GM18861 (cell line): Measurements from ENCODE around the gene ZNF688.
"Not testable (repeated sequence)": the region's sequence is repeated elsewhere in the genome, so short reads cannot be mapped to it uniquely, and the experiment has no call there.

ENCODE experiments used
- ATAC-seq: cut with Tn5 transposase; IDR thresholded peaks from one replicate; pipeline ENCODE4 v1.9.1; 2021; ENCODE audit not compliant: unreplicated experiment

The ZNF688 gene

DNA sequence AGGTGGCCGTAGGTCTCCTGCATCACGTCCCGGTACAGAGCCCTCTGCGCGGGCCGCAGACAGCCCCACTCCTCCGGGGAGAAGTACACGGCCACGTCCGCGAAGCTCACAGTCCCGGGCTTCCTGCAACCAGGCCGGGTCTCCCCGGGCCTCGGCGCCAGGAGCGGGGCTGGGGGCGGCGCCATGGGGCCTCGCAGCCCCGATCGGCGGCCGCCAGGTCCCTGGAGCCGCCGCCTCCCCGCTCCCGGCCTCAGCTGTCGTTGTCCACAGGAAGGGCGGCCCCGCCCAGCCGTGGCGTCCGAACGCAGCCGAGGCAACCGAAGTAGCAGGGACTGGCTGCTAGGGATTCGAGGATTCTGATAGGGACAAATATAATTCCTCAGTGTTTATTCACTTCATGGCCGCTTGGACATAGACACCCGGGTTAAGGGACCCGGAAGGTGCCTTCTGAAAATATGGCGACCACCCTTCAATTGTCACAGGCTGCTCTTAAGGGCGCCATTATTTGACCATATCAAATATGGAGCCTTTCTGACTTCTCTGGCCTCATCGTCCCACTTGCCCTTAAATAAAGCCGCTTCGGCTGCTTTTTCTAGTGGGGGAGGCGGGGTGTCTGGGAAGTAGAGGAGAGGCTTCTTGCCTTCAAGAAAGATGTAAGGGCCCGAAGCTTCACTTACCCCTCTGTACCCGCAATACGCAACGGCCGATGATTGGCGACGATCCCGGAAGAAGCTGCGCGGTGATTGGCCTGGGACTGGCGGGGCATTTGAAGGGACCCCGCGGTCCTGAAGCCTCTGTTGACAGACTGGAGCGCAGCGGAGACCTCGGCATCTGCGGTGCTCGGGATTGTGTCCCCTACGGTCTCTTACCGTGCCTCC, at the start of gene ZNF688:
Gene ZNF688, minus strand, starts transcription at position 270 of the 878 bp plus-strand sequence. Its CDS starts 85 bp downstream, at position 185.
- ATAC-seq, result peak; percentile 59

- no peak for ATAC-seq
Measured at GRCh38 chr16:30620169-30620568, 48.7 kb upstream of the ZNF688 start.

GRCh38 chr16:30619638-30620037, 48.1 kb upstream of the ZNF688 start:
- ATAC-seq, result no peak

- no peak for ATAC-seq
Measured at GRCh38 chr16:30619202-30619601, 47.7 kb upstream of the ZNF688 start.

DNA sequence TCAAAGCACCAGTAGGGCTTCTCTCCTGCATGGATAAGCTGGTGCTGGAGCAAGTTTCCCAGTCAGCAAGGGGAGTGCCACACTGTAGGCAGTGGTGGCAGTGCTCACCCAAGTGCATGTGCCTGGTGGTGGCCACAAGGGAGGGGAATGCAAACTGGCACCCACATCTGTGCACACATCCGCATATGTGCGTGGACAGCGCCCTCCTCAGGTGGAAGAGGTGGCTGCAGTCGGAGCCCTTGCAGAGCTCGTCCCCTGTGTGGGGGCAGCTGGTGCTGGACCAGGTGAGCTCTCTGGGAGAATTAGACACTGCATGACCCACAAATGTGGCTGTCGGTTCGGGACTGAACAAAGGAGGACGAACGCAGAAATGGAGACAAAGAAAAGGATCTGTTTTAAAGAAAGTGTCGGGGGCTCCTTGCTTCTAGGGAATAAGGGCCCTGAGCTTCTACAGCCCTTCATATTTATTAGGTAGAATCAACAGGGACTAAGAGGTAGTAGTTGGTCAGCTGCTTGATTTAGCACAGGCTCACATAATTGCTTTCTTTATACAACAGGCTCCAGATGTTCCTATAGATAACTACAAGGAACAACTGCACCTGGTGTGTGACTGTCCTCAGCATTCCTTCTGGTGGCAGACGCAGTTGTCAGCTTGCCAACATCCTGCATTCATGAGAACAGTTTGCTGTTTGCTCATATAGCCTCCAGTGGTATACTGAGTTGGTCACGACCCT, 44.0 kb upstream of the ZNF688 start:
- no peak for ATAC-seq

DNA sequence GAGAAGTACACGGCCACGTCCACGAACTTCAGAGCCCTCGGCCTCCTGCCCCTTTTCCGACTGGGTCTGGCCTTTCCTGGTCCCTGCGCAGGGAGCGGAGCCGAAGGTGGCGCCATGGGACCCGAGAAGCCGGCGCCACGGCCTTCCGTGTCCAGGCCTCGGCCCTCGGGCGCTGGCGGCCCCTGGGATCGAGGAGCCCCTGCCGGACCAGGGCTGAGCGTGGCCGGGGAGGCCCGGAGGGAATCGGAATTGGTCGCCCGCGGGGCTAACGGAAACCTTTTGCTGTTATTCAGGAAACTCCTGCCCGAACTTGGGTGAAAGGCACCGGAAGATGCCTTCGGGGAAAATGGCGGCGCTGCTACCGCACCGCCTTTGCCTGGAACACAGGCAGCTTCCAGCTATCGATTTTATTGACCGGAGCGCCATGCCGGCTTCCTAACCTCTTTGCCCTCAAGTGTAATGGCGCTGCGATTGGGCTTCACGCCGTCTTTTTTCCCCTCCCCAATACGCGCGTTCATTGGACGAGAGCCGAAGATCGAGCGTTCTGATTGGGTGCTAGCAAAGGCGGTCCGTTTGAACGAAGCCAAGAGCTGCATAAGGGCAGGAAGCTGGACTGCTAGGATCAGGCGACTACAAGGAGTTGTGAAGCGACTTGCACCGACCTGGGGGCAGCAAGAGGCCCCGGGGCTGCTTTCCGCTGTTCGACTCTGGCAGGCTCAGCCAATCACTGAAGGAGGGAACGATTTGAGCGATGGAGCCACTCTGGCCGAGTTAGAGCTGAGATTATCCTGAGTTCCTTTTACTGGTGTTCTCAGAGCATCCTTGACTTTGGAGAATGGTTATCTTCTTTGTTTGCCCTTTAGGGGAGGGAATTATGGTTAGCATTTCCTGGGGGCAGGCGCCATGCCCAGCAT, 38.7 kb upstream of the ZNF688 start, which contains the start of gene ZNF689:
Gene ZNF689, minus strand, starts transcription at position 464 of the 914 bp plus-strand sequence. Its CDS starts 348 bp downstream, at position 116.
- peak; percentile 69 for ATAC-seq

GRCh38 chr16:30609002-30609925, 37.8 kb upstream of the ZNF688 start:
- ATAC-seq, result no peak

DNA sequence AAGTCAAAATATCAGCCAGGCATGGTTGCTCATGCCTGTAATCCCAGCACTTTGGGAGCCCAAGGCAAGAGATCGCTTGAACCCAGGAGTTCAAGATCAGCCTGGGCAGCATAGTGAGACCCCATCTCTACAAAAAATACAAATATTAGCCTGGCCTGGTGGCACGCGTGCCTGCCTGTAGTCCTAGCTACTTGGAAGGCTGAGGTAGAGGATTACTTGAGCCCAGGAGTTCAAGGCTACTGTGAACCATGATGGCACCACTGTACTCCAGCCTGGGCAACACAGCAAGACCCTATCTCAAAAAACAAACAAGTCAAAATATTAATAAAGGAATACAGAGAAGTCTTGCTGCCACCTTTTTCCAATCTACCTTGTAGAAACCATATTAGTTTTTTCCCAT, 34.5 kb upstream of the ZNF688 start:
- ATAC-seq, result no peak

DNA sequence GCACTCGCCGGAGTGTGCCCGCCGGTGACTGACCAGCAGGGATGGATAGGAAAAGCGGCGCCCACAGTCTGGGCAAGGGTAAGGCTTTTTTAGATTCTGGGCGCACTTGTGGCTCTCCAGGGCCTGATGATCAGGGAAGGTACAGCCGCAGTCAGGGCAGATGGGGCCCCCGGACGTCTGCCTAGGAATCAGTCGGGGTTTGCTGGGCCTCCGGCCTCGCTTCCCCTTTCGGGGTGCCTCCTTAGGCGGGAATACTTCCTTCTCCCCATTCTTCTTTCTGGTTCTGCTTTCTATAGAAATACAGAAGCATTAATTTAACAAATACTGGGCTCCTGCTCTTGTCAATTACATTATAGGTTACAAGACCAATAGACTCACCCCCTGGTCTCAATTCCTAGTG, 33.6 kb upstream of the ZNF688 start:
- ATAC-seq, result no peak

- ATAC-seq, result no peak
Measured at GRCh38 chr16:30604316-30604947, 32.9 kb upstream of the ZNF688 start.

- no peak for ATAC-seq
Measured at GRCh38 chr16:30603945-30604315, 32.4 kb upstream of the ZNF688 start.

DNA sequence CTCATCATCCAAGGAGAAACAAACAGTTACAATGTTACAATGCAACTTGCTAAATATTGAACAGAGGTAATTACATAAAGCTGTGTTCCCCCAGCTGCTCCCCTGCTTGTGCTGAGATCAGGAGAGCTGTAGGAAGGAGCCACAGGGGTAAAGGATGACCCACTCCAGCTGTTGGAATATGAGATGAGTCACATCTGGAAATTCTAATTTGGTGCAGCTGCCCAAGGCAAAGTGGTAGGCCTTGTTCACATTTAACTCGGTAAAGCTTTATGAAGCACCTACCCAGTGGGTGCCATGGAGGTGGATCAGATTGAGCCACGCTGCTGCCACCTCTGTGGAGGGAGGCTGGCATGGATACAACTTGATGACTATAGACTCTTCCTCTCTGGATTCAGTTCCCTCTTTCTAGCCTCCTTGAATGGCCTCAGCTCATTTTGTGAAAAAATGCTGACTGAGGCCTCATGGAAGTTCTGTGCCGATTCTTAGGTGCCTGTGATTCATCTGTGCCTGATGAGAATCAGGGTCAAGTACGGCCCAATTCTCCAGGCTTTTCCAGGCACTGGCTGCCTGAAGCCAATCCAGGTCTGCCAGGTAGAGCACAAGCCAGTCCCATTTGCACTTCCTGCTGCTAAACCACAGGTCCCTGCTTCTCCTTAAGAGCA, 31.2 kb upstream of the ZNF688 start:
- no peak for ATAC-seq

GRCh38 chr16:30601966-30602365, 30.5 kb upstream of the ZNF688 start:
- ATAC-seq, result no peak

GRCh38 chr16:30600929-30601328, 29.4 kb upstream of the ZNF688 start:
- no peak for ATAC-seq

GRCh38 chr16:30600215-30600614, 28.7 kb upstream of the ZNF688 start:
- no peak for ATAC-seq

GRCh38 chr16:30592871-30593270, 21.4 kb upstream of the ZNF688 start:
- ATAC-seq, result no peak

GRCh38 chr16:30590869-30591268, 19.4 kb upstream of the ZNF688 start:
- ATAC-seq, result not testable (repeated sequence)

DNA sequence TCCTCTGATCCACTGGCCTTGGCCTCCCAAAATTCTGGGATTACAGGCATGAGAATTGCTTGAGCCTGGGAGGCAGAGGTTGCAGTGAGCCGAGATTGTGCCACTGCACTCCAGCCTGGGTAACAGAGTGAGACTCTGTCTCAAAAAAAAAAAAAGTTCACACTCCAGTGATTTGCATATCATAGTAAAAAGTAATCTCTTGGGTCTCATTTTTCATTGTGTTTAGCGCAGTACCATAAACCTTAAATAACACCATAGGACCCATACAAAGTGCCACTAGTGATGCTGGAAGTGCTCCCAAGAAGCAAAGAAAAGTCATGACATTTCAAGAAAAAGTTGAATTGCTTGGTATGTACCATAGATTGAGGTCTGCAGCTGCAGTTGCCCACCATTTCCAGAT, 18.1 kb upstream of the ZNF688 start:
- ATAC-seq, result not testable (repeated sequence)

GRCh38 chr16:30588651-30589050, 17.1 kb upstream of the ZNF688 start:
- no peak for ATAC-seq
